SK-N-SH (cell line): ENCODE results near the gene SPRY1. TPM values are rescaled to one million over a fixed set of nuclear protein-coding genes. Genes with fewer than 3 reads are reported as not detected.
A peak's percentile ranks its signal among the peaks of the same experiment; 100 is the strongest.

Experiments used
- CTCF ChIA-PET: fragments of 300-600, 350-600 bp; formaldehyde crosslinking; extraction: SDS; loops from one replicate; lab custom pipeline; 2021; lab: Yijun Ruan, JAX
- POLR2A ChIA-PET: fragments of 350-600 bp; sonication (Branson Sonifier 250); formaldehyde crosslinking; extraction: SDS; loops from one replicate; lab custom pipeline; 2020; ENCODE audit warnings: antibody characterized with exemption, inconsistent platforms; lab: Yijun Ruan, JAX
- DNase-seq: peaks from one replicate; pipeline ENCODE4 v3.0.0; 2012
- H2AFZ ChIP-seq: fragments of 200-600 bp; sonication (generic); 2 replicates; pipeline ENCODE4 v1.8.1; 2016; ENCODE audit warnings: antibody characterized with exemption, mild to moderate bottlenecking, low read depth
- H3F3A ChIP-seq: fragments of 200-600 bp; sonication (generic); replicated peaks from 2 replicates; pipeline ENCODE3; 2016; ENCODE audit warnings: antibody characterized with exemption, mild to moderate bottlenecking; ENCODE audit not compliant: insufficient read depth
- H3K27ac ChIP-seq, 2 experiments: fragments of 200-500 bp in 1 of 2; fragments of 200-600 bp in 1 of 2; sonication (Bioruptor generic) in 1 of 2; sonication (generic), shearing (Covaris generic) in 1 of 2; 2 replicates each; pipeline versions ENCODE4 v1.5.1 to v1.6.1; 2014 to 2016; ENCODE audit warnings: low read depth in 2 of 2, inconsistent platforms in 1 of 2, low read length in 1 of 2, mild to moderate bottlenecking in 1 of 2, mixed read lengths in 1 of 2
- H3K27me3 ChIP-seq: fragments of 200-600 bp; sonication (generic), shearing (Covaris generic); 2 replicates; pipeline ENCODE4 v1.6.1; 2016; ENCODE audit warnings: mixed run types; ENCODE audit not compliant: insufficient read depth
- H3K36me3 ChIP-seq, 2 experiments: fragments of 200-500 bp in 1 of 2; fragments of 200-600 bp in 1 of 2; sonication (Bioruptor generic) in 1 of 2; sonication (generic) in 1 of 2; replicated peaks in 1 of 2; 2 replicates each; pipeline versions ENCODE3 to v1.5.1; 2014 to 2016; ENCODE audit warnings: low read length in 1 of 2, mild to moderate bottlenecking in 1 of 2; ENCODE audit not compliant: insufficient read depth in 2 of 2, control insufficient read depth in 1 of 2
- H3K4me1 ChIP-seq, 2 experiments: fragments of 200-500 bp in 1 of 2; fragments of 200-600 bp in 1 of 2; sonication (Bioruptor generic) in 1 of 2; sonication (generic), shearing (Covaris generic) in 1 of 2; 2 replicates each; pipeline versions ENCODE4 v1.5.1 to v1.6.1; 2014 to 2016; ENCODE audit warnings: low read depth in 1 of 2, low read length in 1 of 2, mixed run types in 1 of 2; ENCODE audit not compliant: insufficient read depth in 2 of 2, control insufficient read depth in 1 of 2
- H3K4me2 ChIP-seq: fragments of 200-600 bp; sonication (generic), shearing (Covaris generic); 2 replicates; pipeline ENCODE4 v1.6.1; 2017; ENCODE audit warnings: mixed run types
- H3K4me3 ChIP-seq, 2 experiments: fragments of 200-500 bp in 1 of 2; fragments of 200-600 bp in 1 of 2; sonication (Bioruptor generic) in 1 of 2; sonication (generic), shearing (Covaris generic) in 1 of 2; 2 replicates each; pipeline versions ENCODE4 v1.5.1 to v1.8.1; 2014 to 2016; ENCODE audit warnings: low read depth in 2 of 2, inconsistent platforms in 1 of 2, low read length in 1 of 2, mild to moderate bottlenecking in 1 of 2, mixed read lengths in 1 of 2, moderate library complexity in 1 of 2
- H3K79me2 ChIP-seq: fragments of 200-600 bp; sonication (generic); 2 replicates; pipeline ENCODE4 v1.8.1; 2017; ENCODE audit warnings: mild to moderate bottlenecking; ENCODE audit not compliant: insufficient read depth
- H3K9ac ChIP-seq: fragments of 200-600 bp; sonication (generic); 2 replicates; pipeline ENCODE4 v1.6.1; 2017; ENCODE audit warnings: mixed run types
- H3K9me2 ChIP-seq: fragments of 200-600 bp; sonication (generic); 2 replicates; pipeline ENCODE4 v1.6.1; 2017; ENCODE audit warnings: mixed run types
- H3K9me3 ChIP-seq: fragments of 200-600 bp; sonication (generic); 2 replicates; pipeline ENCODE4 v1.6.1; 2017; ENCODE audit warnings: mixed run types, mild to moderate bottlenecking, moderate library complexity
- H4K20me1 ChIP-seq: fragments of 200-600 bp; sonication (generic); 2 replicates; pipeline ENCODE4 v1.6.1; 2017; ENCODE audit warnings: mild to moderate bottlenecking, mixed run types; ENCODE audit not compliant: insufficient read depth
- CHD2 ChIP-seq: fragments of 150-350 bp; IDR thresholded peaks from 2 replicates; pipeline ENCODE4 v1.6.1; 2018; ENCODE audit warnings: low read length; ENCODE audit not compliant: partially characterized antibody
- EP300 ChIP-seq, 2 experiments: IDR thresholded peaks; 2 replicates each; pipeline versions ENCODE4 v1.4.0 to v1.6.1; 2012; ENCODE audit warnings: borderline replicate concordance in 1 of 2, low read depth in 1 of 2, low read length in 1 of 2
- IRF3 ChIP-seq: fragments of 150-350 bp; IDR thresholded peaks from 2 replicates; pipeline ENCODE4 v1.6.1; 2016; ENCODE audit warnings: mild to moderate bottlenecking, low read depth, low read length
- MEF2A ChIP-seq: IDR thresholded peaks from 2 replicates; pipeline ENCODE4 v1.4.0; 2012; ENCODE audit warnings: low read depth, borderline replicate concordance
- NFIC ChIP-seq: IDR thresholded peaks from 2 replicates; pipeline ENCODE4 v1.4.0; 2012; ENCODE audit warnings: borderline replicate concordance
- PBX3 ChIP-seq: IDR thresholded peaks from 2 replicates; pipeline ENCODE4; 2012
- REST ChIP-seq: IDR thresholded peaks from 2 replicates; pipeline ENCODE4 v1.6.1; 2012; ENCODE audit warnings: mild to moderate bottlenecking, low read depth, low read length, moderate library complexity
- TCF12 ChIP-seq: IDR thresholded peaks from 2 replicates; pipeline ENCODE4 v1.4.0; 2012
- WGBS: methylation state at CpG from one replicate; pipeline ENCODE4 v1.1.6; 2017; ENCODE audit warnings: low lambda C conversion rate; 5-methylcytosine and 5-hydroxymethylcytosine counted together
- polyA plus RNA-seq, 3 experiments: library from polyadenylated mRNA; depleted of rRNA; stranded (reverse); fragments of >200 nt; gene quantifications; 2 replicates each; pipeline ENCODE4 v1.2.3, GENCODE V29; 2012

Gene SPRY1
- polyA plus RNA-seq, 1 of the 3 experiments (the other 2 are of a cell fraction), result 12.4 TPM

GRCh38 chr4:123383566-123383965, 13.0 kb upstream of the SPRY1 start (continued):
- no peak for TF ChIP-seq PBX3
- no peak for TF ChIP-seq REST
- TF ChIP-seq IRF3, result no peak
- TF ChIP-seq, all 33 proteins: peak for 0

- Histone ChIP-seq H3K4me3 (no peak overlapping the region), H3K36me3 (no peaks in the 10 kb centered on the region), H4K20me1 (no peaks in the 10 kb centered on the region), H3K9ac (no peak overlapping the region), H3K9me2 (no peaks in the 10 kb centered on the region; the same call in 1 of the 2 replicates), H3K4me1 (0 out of 4 replicates have a peak, but pooled peaks cover 0 to 7% of the 10 kb centered on the region in 2 experiments), H3F3A (peaks cover 9% of the 10 kb centered on the region), H3K27ac (no peak overlapping the region), H3K4me2 (no peak overlapping the region), H3K79me2 (no peaks in the 10 kb centered on the region), H3K27me3 (no peaks in the 10 kb centered on the region), H3K9me3 (no peaks in the 10 kb centered on the region), H2AFZ (0 out of 2 replicates have a peak overlapping the region, but pooled peaks have one; percentile 7)
- DNase-seq, result no peak
- POLR2A ChIA-PET, result no interaction called here
- WGBS, result 55% methylated on average over 4 of the region's 4 CpGs
- CTCF ChIA-PET, result interaction anchor here (1.3 kb wide), 1 partner anchor 11 kb away, joined by 3 read pairs; no protein-coding TSS in a partner anchor
- TF ChIP-seq TCF12 (peak; percentile 63), NFIC (peak; percentile 13; the same call in 1 of the 2 replicates), CHD2 (no peak), MEF2A (no peak), PBX3 (peak; percentile 44), EP300 (IDR thresholded peaks at IDR 0.05; ENCODE audit: borderline replicate concordance in 1 of 2, low read depth in 1 of 2, low read length in 1 of 2) (peak in 1 of 2 experiments; percentile 13; a peak in 1 of 4 replicates)
Measured at GRCh38 chr4:123386609-123387008, 10.0 kb upstream of the SPRY1 start.
